NCI-H526 (cell line): ENCODE results near the gene SPDYE17.
"Not testable (repeated sequence)": the region's sequence is repeated elsewhere in the genome, so short reads cannot be mapped to it uniquely, and the experiment has no call there.

Source experiments
- DNase-seq, 2 experiments: peaks; one replicate each; lab custom pipeline; 2025; lab: John Stamatoyannopoulos, UW

SPDYE17 gene, protein sequence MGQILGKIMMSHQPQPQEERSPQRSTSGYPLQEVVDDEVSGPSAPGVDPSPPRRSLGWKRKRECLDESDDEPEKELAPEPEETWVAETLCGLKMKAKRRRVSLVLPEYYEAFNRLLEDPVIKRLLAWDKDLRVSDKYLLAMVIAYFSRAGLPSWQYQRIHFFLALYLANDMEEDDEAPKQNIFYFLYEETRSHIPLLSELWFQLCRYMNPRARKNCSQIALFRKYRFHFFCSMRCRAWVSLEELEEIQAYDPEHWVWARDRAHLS

DNA sequence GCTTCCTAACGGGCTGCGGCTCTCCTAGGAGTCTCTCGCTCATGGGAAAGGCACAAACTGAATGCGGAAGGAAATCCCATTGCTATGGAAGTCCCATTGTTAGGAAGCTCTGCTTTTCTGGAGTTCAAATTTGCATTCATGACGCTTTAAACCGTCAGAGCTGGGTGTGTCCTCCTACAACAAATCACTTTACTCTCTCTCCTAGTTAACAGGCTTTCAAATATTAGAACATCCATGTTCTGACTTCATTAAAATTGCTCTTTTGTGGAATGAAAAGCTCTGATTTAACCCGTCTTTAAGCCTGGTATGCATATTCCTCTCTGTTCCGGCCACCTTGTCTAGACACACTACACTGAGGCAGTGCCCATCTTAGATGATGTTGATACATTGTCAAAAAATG, at the start of gene SPDYE17:
Gene SPDYE17, minus strand, starts transcription at position 101 of the 400 bp plus-strand sequence. CDS start 1,791 bp downstream, outside the sequence.
- not testable (repeated sequence) for DNase-seq

DNA sequence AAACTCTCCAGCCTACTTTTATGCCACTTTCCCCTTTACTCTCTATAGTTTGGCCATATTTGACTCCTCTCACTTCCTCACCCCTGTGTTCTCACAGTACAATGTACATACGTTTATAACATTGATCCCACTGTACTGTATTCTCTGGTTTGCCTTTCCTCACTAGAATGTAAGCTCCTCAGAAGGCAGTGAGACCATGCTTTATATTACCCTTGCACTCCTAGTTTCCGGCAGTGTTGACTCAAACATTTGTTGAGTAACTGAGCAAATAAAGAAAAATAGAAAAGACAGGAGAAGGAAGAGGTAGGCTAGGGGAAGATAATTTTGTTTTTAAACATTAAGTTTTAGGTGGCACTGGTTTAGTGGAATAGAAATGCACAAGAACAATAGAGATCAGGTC, 48.1 kb upstream of the SPDYE17 start:
- DNase-seq = not testable (repeated sequence)

DNA sequence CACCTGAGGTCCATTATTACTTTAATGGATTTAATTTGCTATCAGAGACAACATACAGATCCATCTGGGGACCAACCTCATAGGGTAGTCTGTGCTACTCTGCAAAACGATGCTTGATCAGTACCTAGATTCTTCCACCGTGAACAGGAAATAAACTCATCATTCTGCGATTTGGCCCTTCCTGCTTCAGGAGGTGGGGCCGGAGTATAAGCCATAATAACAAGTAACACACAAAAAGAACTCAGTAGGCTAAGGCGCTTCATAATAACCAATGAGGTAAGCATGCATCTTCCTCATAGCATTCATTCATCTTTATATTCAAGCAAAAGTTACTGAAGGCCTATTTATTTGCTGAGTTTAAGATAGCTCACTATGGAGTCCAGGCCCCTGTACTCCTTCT, 47.5 kb upstream of the SPDYE17 start:
- DNase-seq = not testable (repeated sequence)

DNA sequence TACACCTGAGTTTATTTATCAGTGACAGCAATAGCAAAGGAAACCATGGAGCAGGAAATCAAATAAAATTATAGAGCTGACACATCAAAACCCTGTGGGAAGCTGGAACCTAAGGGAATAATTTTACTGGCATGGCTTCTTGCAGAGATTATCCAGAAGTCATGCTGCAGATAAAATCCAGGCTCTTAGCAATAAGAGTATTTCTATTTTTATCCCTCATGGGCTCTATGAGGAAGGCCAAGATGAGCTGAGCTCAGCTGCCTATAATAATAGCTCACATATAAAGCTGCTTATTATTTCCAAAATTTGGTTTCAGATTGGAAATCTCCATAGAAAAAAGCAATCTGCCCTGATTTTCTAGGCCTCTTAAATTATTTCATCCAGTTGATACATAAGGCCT, 47.0 kb upstream of the SPDYE17 start:
- DNase-seq = not testable (repeated sequence)

DNA sequence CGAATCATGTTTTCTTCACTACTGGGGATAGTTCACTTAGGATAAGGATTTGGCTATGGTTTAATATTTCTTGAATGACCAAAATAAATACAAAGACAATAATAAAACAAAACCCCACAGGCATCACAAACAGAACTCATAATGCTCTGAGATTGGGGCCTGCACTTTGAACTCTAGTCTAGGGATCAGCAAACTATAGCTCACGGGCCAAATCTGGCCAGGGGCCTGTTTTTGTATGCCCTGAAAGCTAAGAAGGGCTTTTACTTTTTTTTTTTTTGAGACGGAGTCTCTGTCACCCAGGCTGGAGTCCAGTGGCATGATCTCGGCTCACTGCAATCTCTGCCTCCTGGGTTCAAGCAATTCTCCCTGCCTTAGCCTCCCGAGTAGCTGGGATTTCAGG, 44.9 kb upstream of the SPDYE17 start:
- DNase-seq = not testable (repeated sequence)

DNA sequence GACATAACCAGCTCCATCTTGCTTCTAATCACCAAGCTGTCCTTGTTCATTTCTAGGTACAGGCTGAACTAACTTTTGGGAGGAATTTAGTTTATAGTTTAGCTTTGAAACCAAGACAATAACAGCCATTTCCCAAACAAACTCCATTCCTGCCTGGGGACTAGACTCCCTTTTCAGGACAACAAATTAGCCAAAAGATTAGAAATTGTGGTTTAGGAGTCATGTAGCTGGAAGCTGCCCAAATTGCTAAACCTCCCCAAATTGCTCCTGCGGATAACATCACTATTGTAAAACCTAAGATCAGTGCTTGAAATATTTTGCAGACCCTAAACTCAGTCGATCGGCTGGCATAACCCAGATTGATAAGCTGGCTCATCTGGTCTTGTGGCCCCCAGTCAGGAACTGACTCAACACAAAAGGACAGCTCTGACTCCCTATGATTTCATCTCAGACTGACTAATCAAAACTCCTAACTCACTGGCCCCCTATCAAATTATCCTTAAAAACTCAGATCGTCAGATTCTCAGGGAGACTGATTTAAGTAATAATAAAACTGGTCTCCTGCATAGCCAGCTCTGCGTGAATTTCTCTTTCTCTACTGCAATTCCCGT, 42.7 kb upstream of the SPDYE17 start:
- DNase-seq = not testable (repeated sequence)

DNA sequence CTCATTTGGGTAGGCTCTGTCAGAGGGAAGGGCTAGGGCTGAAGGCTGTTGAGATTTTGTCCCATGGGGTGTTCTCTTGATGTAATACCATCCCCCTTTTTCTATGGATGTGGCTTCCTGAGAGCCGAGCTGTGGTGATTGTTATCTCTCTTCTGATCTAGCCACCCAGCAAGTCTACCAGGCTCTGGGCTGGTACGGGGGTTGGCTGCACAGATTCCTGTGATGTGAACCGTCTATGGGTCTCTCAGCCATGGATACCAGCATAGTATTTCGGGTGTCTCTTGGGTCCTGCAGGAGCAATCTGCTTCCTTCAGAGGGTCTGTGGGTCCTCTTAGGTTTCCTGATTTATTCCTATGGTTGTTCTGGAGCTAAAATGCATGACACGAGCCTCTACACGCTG, 38.9 kb upstream of the SPDYE17 start:
- not testable (repeated sequence) for DNase-seq

DNA sequence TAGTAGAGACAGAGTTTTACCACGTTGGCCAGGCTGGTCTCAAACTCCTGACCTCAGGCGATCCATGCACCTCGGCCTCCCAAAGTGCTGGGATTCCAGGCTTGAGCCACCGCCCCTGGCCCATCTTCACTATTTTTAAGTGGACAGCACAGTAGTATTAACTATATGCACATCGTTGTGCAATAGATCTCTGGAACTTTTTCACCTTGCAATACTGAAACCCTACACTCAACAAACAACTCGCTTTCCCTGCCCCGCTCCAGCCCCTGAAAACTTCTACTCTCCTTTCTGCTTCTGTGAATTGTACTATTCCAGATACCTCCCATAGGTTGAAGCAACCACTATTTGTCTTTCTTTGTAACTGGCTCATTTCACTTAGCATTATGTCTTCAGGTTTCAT, 33.7 kb upstream of the SPDYE17 start:
- not testable (repeated sequence) for DNase-seq

DNA sequence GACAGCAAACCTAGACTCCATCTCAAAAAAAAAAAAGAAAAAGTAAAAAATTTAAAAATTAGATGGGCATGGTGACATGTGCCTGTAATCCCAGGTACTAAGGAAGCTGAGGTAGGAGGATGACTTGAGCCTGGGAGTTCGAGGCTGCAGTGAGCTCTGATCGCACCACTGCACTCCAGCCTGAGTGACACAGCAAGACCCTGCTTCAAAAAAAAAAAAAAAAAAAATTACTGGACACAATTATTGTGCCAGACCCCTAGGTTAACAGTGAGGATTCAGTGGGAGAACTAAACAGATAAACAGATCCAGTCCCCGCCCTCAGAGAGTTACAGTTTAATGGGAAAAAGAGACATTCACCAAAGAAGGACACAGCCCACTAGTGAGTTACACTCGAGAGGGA, 31.6 kb upstream of the SPDYE17 start:
- not testable (repeated sequence) for DNase-seq

DNA sequence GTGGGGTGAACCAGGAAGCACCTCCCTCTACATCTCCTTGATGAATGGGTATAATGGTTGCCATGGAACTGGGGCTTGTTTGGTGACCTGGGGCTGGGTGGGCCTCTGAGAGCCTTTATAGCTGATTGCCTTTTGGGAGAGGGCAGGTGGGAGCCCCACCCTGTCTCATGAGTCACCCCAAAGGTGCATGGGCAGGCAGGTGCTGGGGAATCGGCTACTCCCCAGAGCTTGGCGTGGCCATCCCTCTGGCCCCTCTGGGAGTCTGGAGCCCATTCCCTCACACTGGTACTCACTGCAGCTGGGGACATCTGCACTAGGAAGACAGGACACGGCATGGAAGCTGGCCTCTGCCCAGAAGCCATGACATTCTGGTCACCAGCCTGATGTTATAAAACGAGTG, 30.4 kb upstream of the SPDYE17 start, which contains the start of gene SPDYE18:
Gene SPDYE18, minus strand, starts transcription at position 2 of the 400 bp plus-strand sequence. CDS start 2,046 bp downstream, outside the sequence.
- DNase-seq = not testable (repeated sequence)

DNA sequence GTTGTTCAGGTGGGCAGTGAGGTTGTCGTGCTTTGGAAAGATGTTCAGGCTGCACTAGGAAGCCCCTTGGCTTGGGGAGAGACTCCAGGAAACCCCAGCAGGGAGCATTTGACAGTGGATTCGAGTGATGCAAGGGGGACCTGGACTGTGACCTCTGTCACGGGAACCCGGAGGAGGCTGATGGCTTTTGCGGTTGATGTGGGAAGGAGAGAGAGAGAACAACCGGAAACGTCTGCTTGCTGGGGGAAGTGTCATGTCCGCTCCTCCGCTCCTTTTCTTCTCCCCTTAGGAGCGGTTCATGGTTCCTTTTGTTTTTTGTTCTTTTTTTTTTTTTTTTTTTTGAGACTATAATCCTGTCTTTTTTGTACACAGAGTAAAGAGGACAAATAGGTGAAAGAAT, 5.8 kb downstream of the SPDYE17 start:
- DNase-seq = not testable (repeated sequence)

DNA sequence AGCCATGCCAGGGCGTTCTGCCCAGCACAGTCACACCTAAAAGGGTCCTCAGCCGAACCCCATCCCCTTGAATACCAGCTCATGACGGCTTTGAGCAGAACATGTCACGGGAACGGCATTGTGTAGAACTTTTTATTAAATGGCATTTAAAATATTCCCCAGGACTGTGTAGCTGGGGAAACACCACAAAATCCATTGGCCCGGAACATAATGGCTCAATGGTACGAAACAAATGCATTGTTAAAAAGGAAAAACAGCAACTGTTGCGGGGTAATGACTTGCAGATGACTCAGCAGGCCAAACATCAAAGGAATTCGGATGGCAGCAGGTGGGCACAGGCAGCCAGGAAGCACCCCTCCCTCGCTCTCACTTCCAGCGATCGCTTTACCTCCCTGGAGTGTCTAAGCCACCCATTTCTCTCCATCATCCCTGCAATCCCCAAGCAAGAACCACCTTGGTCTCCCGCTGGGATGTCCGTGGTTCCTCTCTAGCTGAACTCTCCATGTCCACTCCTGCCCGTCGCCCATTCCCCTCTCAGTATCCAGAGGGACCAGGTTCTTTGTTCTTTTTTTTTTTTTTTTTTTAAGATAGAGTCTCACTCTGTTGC, 22.0 kb downstream of the SPDYE17 start:
- DNase-seq = not testable (repeated sequence)

DNA sequence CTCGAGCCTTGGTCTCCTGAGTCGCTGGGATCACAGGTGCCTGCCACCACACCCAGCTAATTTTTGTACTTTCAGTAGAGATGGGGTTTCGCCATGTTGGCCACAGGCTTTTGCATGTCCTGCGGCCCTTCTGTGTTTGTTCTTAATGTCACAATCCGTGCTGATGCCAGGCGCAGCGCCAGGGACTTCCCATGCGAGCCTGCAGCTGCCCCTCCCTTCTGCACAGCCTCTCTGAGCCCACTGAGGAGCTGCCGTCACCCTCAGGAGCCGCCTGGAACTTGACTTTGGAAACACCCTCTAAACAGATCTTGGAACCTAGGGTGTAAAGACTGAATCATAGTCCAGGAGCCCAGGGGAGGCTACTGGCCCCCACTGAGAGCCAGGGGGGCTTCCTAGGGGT, 24.2 kb downstream of the SPDYE17 start:
- not testable (repeated sequence) for DNase-seq

DNA sequence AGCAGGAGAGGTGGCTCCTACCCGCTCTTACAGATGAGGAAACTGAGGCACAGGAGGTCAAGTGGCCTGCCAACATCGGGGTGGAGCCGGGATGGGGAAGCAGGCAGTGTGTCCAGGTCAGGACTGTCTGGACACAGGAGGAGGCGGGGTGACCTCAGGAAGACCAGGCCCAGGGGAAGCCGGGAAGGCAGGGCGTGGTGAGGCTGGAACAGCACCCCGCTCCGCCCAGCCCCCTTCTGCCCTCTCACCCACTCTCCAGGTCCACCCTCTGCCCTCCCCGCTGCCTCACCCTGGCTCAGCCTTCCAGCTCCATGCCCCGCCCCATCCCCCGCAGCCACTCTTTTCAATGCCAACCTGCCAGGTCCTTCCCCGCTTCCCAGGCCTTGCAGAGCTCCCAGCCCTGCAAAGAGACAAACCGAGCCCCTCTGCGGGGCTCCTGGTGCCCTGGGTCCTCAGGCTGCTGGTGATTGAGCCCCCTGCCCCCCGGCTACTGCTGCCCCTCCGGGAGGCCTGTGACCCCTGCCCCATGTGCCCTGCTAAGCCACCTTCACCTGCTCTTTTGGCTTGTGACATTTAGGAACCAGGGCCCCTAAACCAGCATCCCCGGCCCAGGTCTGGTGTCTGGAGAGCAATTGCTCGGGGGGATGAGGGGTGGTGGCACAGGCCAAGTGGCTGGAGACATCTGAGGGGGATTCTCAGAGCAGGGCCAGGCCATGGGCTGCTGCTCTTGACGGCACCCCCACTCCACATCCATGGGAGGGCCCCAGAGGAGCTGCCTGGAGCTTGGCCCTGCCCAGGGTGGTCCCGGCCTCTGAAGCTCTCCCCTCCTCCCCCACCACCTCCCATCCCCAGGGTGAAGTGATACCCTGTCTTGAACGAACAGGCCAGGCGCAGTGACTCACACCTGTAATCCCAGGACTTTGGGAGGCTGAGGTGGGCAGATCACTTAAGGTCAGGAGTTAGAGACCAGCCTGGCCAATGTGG, 25.7 kb downstream of the SPDYE17 start:
- DNase-seq = not testable (repeated sequence)

DNA sequence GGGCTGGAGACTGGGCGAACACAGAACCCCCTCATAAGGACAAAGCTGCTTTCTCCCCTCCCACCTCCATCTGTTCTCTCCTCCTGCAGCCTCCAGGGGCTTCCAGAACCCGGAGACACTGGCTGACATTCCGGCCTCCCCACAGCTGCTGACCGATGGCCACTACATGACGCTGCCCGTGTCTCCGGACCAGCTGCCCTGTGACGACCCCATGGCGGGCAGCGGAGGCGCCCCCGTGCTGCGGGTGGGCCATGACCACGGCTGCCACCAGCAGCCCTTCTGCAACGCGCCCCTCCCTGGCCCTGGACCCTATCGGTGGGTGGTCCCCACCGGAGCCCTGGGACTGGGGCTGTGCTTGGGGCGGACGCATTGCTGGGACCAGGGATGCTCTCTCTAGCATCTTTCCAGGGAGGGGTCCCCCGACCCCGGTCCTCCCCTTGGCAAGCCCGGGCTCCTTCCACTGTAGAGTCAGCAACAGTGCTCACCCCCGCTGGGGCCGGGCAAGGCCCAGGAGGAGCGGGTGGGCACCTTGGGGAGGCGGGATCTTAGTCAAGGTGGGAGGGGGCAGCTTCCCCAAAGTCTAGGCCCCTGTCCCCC, 26.6 kb downstream of the SPDYE17 start:
- not testable (repeated sequence) for DNase-seq

DNA sequence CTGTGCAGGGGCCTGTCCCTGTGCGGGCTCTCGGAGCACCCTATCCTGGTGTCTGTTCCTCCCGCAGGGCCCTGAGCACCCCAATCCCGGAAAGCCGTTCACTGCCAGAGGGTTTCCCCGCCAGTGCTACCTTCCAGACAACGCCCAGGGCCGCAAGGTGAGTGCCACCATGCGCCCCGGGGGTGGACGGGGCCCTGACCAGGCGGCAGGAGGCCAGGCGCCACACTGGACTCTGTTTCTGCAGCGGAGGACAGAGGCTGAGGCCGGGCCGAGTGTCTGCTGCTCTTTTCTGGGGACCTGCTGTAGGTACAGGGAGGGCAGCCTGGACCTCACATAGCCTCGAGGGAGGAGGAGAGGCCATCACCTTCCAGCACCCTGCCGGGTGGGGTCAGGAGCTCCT, 28.0 kb downstream of the SPDYE17 start:
- DNase-seq = not testable (repeated sequence)

DNA sequence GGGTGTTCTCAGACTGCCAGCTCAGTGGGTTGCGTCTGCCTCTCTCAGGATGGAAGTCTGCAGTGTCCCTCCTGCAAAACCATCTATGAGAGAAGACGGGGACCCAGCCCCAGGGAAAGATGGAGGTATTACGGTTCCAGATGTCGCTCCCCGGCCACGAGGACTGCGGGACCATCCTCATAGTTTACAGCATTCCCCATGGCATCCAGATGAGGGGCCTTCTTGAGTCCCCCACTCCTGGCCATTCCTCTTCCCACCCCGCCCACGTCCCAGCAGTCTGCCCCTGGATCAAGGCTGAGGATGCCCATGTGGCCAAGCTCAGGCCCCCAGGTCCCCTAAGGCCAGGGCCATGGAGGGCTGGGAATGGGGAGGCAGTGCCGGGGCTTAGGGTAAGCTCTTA, 28.9 kb downstream of the SPDYE17 start:
- DNase-seq = not testable (repeated sequence)

DNA sequence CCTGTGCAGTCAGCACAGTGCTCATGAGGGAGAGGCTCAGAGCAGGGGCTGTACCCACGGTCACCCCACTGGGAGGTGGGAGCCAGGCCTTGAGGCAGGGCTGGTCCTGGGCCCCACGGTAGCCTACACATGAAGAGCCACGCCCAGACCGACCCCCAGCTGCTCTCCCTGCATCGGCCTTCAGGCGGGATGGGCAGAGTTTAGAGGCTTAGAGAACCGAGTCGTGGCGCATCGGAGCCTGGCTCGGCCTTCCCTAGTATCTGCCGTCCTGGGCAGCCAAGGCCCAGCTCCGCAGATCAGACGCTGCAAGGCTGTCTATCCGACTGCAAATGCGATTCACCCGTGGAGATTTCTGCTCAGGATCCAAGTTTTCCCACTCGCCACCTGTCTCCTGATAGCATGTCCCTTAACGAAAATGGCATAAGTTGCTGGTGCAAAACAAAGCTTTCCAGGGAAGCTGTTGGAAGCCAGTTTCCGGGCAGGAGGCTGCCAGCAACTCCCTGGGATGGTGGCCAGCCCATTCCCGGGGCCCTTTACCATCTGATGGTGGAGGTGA, 29.4 kb downstream of the SPDYE17 start:
- not testable (repeated sequence) for DNase-seq

DNA sequence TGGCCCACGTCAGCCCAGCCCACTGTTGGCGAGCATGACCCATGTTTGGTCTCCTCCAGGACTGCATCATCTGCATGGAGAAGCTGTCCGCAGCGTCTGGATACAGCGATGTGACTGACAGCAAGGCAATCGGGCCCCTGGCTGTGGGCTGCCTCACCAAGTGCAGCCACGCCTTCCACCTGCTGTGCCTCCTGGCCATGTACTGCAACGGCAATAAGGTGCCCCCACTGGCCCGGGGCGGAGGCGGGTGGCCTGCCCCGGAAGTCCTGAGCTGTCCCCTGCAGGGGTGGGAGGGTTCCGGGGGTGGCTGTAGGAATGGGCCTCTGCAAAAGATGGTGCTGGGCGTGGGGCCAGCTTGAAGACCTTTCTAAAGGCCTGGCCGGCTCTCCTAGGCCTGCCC, 30.1 kb downstream of the SPDYE17 start:
- DNase-seq = not testable (repeated sequence)

DNA sequence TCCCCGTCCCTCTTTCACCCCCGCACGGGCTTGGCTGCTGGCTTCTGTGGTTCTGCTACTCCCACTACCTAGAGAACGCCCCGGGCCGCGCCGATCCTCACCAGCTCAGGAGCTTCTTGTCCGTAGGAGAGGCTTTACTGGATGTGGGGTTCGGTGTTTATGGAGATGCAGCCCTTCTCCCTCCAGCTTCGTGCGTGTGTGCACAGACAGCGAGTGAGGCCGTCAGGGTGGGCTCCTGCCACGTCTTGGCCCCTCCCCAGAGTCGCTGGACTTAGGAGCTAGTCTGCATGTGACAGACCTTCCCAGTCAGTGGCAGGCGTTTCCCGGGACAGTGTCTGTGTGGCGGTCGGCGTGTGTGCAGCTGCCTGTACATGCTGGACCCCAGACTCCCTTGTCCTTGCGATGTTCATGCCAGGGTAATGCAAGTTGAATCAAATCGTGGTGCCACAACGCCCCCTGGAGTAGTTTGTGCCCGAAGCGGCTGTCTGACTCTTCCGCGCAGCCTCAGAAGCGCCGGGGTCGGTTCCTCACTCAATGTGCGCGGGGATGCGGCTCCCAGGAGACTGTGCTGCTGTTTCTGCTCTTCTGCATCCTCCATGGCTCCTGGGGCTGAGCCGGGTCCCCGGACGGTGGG, 32.6 kb downstream of the SPDYE17 start:
- DNase-seq = not testable (repeated sequence)
